PFSK-1 (cell line): ENCODE results near the gene RYR2.

Experiments used
- POLR2AphosphoS5 ChIP-seq: IDR thresholded peaks from 2 replicates; pipeline ENCODE4 v1.6.1; 2012; ENCODE audit warnings: low read depth, mild to moderate bottlenecking, control low read depth, low read length, moderate library complexity
- REST ChIP-seq, 2 experiments: IDR thresholded peaks; 2 replicates each; pipeline versions ENCODE4 v1.6.1 to v1.8.0; 2011 to 2012; ENCODE audit warnings: low read depth in 2 of 2, low read length in 2 of 2, control low read depth in 1 of 2, inconsistent platforms in 1 of 2, mild to moderate bottlenecking in 1 of 2, moderate library complexity in 1 of 2; ENCODE audit not compliant: insufficient read depth in 1 of 2

DNA sequence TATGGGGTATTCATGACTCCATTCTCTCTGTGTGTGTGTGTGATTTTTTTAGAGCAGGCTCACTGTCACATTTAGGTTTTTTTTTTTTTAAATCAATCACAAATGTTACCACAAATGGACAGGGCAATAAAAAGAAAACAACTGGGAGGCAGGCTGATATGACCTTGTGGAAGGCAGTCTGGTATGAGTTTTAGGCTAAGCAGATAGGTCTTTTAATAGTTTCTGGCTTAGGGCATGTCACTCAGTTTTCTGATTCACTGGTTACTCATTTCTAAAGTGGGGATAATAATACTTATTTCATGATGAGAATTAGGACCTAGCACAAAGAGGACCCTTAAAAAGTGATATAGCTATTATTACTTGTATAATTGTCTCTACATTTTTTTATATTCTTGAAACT lies 278.9 kb downstream of the RYR2 start:
- TF ChIP-seq POLR2AphosphoS5 (no peak), REST (IDR thresholded peaks at IDR 0.05; ENCODE audit: insufficient read depth in 1 of 2, low read depth in 2 of 2, low read length in 2 of 2) (no peak)
